Suprapubic skin (tissue), 4 donors: ENCODE measurements around the gene CCSER2. TPM values are rescaled to one million over a fixed set of nuclear protein-coding genes. Genes with fewer than 3 reads are reported as not detected.

Experiments
- DNase-seq, 2 donors: peaks; one replicate each; pipeline ENCODE4 v3.0.0-alpha.2; 2019; ENCODE audit warnings: low spot score in 2 of 2
- H3K27ac ChIP-seq: fragments of 200-600 bp; sonication (generic); one replicate; pipeline ENCODE4 v1.5.1; 2019
- H3K27me3 ChIP-seq: fragments of 200-600 bp; sonication (generic); one replicate; pipeline ENCODE4 v1.5.1; 2019
- H3K36me3 ChIP-seq: fragments of 200-600 bp; sonication (generic); one replicate; pipeline ENCODE4 v1.5.1; 2019
- H3K4me1 ChIP-seq: fragments of 200-600 bp; sonication (generic); one replicate; pipeline ENCODE4 v1.5.1; 2019
- H3K4me3 ChIP-seq: fragments of 200-600 bp; sonication (generic); one replicate; pipeline ENCODE4 v1.5.1; 2019; ENCODE audit warnings: mild to moderate bottlenecking
- H3K9me3 ChIP-seq: fragments of 200-600 bp; sonication (generic); one replicate; pipeline ENCODE4 v1.5.1; 2019
- CTCF ChIP-seq, 2 donors: fragments of 200-600 bp in 1 of 2; fragments of 450-650 bp in 1 of 2; sonication (generic) in 1 of 2; IDR thresholded peaks; one replicate each; pipeline ENCODE4 v1.5.1; 2016 to 2019; ENCODE audit warnings: antibody characterized with exemption in 2 of 2, mild to moderate bottlenecking in 1 of 2, moderate library complexity in 1 of 2
- EP300 ChIP-seq: sonication (generic); formaldehyde crosslinking; IDR thresholded peaks from one replicate; pipeline ENCODE4 v1.6.1; 2017; ENCODE audit warnings: antibody characterized with exemption
- POLR2A ChIP-seq, 2 donors: fragments of 450-650 bp; IDR thresholded peaks; one replicate each; pipeline ENCODE4 v1.6.1; 2017; ENCODE audit warnings: antibody characterized with exemption in 2 of 2, mild to moderate bottlenecking in 2 of 2, moderate library complexity in 2 of 2
- POLR2AphosphoS5 ChIP-seq, 3 donors: sonication (generic); formaldehyde crosslinking; IDR thresholded peaks; one replicate each; pipeline ENCODE4 v1.6.1; 2017; ENCODE audit warnings: antibody characterized with exemption in 3 of 3
- WGBS: methylation state at CpG from one replicate; pipeline ENCODE4 v1.1.5; 2018; 5-methylcytosine and 5-hydroxymethylcytosine counted together
- total RNA-seq, 4 donors: library from RNA; depleted of rRNA; stranded (reverse); fragments of >200 nt; gene quantifications; one replicate each; pipeline ENCODE4 v1.1.0, GENCODE V29; 2016

Gene CCSER2
- total RNA-seq, 4 donors from 2014 or later: 39.8 to 52.7 (median 47.9) TPM

- no peak for TF ChIP-seq CTCF (IDR thresholded peaks at IDR 0.05)
- TF ChIP-seq POLR2A (IDR thresholded peaks at IDR 0.05): no peak
- TF ChIP-seq EP300: no peak
- no peak for TF ChIP-seq POLR2AphosphoS5 (IDR thresholded peaks at IDR 0.05)
- Histone ChIP-seq H3K36me3 (no peaks in the 10 kb centered on the region), H3K27ac (no peak overlapping the region), H3K27me3 (no peaks in the 10 kb centered on the region), H3K9me3 (no peaks in the 10 kb centered on the region), H3K4me3 (no peak overlapping the region), H3K4me1 (peaks cover 3% of the 10 kb centered on the region)
- WGBS: 100% methylated on average over 2 of the region's 2 CpGs
- no peak for DNase-seq
Measured at GRCh38 chr10:84355106-84355505, 26.7 kb downstream of the CCSER2 start.

- peaks cover 19% of the 10 kb centered on the region for H3K4me1 ChIP-seq
- H3K27ac ChIP-seq: no peak overlapping the region
- 77% methylated on average over 2 of the region's 2 CpGs for WGBS
- no peaks in the 10 kb centered on the region for H3K27me3 ChIP-seq
- H3K9me3 ChIP-seq: no peaks in the 10 kb centered on the region
- no peak overlapping the region for H3K4me3 ChIP-seq
- TF ChIP-seq CTCF (IDR thresholded peaks at IDR 0.05) (no peak), POLR2AphosphoS5 (IDR thresholded peaks at IDR 0.05) (no peak), EP300 (no peak), POLR2A (IDR thresholded peaks at IDR 0.05) (no peak)
- DNase-seq: no peak
- no peaks in the 10 kb centered on the region for H3K36me3 ChIP-seq
Measured at GRCh38 chr10:84356928-84357327, 28.5 kb downstream of the CCSER2 start.

- 90% methylated on average over 1 of the region's 1 CpG for WGBS
- no peaks in the 10 kb centered on the region for H3K36me3 ChIP-seq
- no peak overlapping the region for H3K4me3 ChIP-seq
- H3K4me1 ChIP-seq: peaks cover 28% of the 10 kb centered on the region
- TF ChIP-seq EP300 (no peak), CTCF (IDR thresholded peaks at IDR 0.05) (no peak)
- no peaks in the 10 kb centered on the region for H3K9me3 ChIP-seq
- H3K27ac ChIP-seq: no peak overlapping the region
- no peak for DNase-seq
- H3K27me3 ChIP-seq: no peaks in the 10 kb centered on the region
Measured at GRCh38 chr10:84358743-84359142, 30.4 kb downstream of the CCSER2 start.

- WGBS: 40% methylated on average over 6 of the region's 6 CpGs
- TF ChIP-seq EP300 (no peak), CTCF (IDR thresholded peaks at IDR 0.05) (no peak), POLR2A (IDR thresholded peaks at IDR 0.05) (no peak), POLR2AphosphoS5 (IDR thresholded peaks at IDR 0.05) (no peak)
Measured at GRCh38 chr10:84360637-84361365, 32.4 kb downstream of the CCSER2 start.

GRCh38 chr10:84365335-84365881 is 37.0 kb downstream of the CCSER2 start:
- no peak for TF ChIP-seq POLR2AphosphoS5 (IDR thresholded peaks at IDR 0.05)
- no peak for TF ChIP-seq POLR2A (IDR thresholded peaks at IDR 0.05)
- TF ChIP-seq EP300: no peak
- no peak for TF ChIP-seq CTCF (IDR thresholded peaks at IDR 0.05)
- Histone ChIP-seq H3K27me3 (no peaks in the 10 kb centered on the region), H3K4me3 (no peak overlapping the region), H3K9me3 (no peaks in the 10 kb centered on the region), H3K36me3 (no peaks in the 10 kb centered on the region), H3K4me1 (peaks cover 23% of the 10 kb centered on the region), H3K27ac (no peak overlapping the region)
- WGBS: 59% methylated on average over 5 of the region's 5 CpGs
- DNase-seq: no peak

More at GRCh38 chr10:84360637-84361365, 32.4 kb downstream of the CCSER2 start:
- no peaks in the 10 kb centered on the region for H3K27me3 ChIP-seq
- H3K36me3 ChIP-seq: no peaks in the 10 kb centered on the region
- peaks cover 28% of the 10 kb centered on the region for H3K4me1 ChIP-seq
- H3K9me3 ChIP-seq: no peaks in the 10 kb centered on the region
- no peak overlapping the region for H3K4me3 ChIP-seq
- DNase-seq: no peak
- no peak overlapping the region for H3K27ac ChIP-seq
